T-helper 1 cell (primary cell): ENCODE results near the gene ASPSCR1.
"Not testable (repeated sequence)": the region's sequence is repeated elsewhere in the genome, so short reads cannot be mapped to it uniquely, and the experiment has no call there.

Source experiments
- DNase-seq, 5 donors: peaks; one replicate each; pipeline ENCODE4 v3.0.0-alpha.2; 2012 to 2020

The ASPSCR1 gene

DNA sequence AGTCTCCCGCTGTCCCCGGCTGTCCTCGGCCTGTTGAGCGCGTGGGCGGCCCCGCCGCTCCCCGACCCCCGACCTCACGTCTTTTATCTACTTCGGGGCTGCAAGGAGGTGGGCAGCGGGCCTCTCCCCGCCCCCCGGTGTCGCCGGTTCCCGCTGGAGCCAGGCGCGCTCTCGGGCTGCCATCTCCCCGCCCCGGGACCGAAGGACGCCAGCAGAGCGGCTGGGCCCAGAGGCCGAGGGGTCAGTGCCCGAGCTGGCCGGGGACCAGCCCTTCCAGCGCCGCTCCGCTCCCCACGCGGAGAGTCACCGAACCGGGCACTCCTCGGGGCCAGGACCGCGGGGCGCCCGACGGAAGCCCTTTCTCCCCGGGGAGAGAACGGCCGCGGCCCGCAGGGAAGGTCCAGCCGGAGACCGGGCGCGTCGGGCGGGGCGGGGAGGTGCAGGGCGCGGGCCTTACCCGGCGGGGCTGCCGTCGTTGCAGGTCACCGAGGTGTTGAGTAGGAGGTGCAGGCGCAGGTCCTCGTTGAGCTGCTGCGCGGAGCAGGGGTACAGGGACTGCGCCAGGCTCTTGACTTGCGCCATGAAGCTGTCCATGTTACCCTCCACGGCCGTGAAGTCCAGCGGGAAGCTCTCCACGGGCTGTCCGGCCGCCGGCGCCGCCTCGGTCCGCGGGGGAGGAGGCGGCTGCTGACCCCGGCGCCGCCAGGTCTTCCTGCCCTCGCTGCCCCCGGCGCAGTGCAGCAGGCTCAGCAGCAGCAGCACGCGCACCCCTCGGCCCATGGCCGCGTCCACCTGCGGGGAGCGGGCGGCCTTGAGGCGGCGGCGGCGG is 17.1 kb upstream of the ASPSCR1 start:
- no peak for DNase-seq

DNA sequence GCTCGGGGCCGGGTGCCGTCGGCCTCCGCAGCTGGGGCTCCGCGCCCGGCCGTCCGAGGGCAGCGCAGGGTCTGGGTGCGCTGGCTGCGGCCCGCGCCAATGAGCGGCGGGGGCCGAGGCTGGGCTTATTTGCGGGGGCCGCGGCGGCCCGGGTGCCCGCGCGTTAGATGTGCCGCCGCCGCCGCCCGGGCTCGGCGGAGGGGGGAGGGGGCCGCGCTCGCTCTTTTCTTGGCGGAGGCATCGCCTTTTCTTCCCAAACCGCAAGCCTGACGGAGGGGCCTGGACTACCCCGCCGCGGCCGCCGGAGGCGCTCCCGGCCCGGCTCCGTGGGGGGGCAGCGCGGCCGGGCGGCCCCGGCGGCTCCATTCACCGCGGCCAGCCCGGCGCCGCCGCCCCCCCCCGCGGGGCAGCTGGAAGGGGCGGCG is 16.3 kb upstream of the ASPSCR1 start, which contains the start of gene NOTUM:
NOTUM (minus strand) TSS at position 101 of the 425 bp plus-strand sequence. CDS start 278 bp downstream, outside the sequence.
- DNase-seq: no peak

DNA sequence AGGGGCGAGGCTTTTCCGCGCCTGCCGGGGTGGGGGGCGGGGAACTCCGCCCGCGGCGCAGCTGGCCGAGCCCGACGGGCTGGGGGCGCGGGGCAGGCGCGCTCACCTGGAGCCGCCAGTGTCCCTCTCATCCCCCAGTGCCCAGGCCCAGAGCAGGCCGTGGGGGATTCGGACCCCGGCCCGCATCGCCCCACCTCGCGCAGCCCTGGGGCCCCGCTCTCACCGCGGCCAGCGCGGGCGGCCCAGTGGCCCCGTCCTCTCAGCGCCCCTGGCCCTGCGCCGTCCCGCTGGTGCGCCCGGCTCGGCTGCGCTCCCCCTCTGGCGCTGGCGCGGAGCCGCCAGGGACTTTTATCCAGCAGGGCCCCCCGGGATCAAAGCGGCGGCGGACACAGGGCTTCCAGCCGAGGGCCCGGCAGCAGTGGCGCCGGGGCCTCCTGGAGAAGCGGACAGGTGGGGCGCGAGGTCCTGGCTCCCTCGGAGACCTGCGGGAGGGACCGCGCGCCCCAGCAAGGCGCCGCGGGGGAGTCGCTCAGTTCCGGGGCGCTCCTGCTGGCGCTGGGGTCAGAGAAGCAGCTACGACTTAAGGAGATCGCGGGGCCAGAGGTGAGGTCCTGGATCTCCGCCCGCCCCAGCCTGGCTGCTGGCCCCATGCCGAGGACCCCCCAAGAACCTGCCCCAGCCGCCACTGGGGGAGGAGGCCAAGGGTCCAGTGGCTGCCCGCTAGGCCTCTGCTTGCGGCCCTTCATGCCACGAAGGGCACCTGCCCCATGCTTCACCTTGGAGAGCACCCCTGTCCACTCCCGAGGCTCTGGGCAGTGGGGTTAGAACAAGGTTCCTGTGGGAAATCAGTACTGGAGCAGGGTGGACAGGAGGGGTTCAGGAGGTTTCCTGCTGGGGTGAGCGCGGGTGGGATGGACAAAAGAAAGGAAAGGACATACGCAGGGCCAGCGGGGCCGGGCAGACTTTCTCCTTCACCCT is 15.6 kb upstream of the ASPSCR1 start:
- DNase-seq: no peak

DNA sequence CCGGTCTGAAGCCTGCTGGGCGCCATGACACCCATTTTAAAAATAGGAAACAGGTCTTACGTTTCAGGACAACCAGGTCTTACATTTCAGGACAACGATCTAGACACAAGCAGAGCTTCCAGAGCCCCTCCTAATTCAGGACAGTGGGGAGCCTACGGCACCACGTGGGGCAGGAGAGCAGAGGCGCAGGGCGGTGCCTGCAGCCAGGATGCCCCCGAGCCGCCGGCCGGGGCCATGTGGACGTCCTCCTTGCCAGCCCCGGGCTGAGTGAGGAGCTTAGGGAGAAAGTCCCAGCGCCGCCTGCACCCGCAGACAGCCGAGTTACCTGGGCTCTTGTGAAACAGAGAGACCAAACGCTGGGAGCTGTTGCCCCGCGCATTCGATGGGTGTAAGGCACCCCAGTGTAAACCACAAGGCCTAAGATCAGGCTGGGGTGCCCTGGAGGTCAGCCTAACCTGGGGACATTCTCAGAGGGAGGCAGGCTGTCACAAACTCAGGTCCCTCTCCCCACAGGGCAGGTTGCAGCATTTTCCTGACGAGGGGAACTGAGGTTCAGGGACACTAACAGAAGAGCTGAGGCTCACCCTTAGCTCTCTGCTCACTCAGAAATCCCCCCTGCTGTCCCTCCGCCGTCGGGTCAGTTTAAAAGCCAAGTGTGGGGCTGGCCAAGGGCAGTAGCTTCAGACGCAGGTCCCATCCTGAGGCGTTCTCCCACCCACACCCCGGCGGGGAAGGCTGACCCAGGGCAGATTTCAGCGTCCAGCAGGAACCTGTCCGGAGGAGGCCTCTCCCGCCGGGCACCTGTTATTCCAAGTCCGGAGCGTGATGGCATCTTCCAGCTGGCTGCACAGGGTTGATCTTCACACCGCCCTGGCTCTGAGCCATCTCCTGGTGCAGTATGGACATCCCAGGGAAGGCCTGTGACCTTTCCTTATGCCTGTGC is 14.7 kb upstream of the ASPSCR1 start:
- no peak for DNase-seq

DNA sequence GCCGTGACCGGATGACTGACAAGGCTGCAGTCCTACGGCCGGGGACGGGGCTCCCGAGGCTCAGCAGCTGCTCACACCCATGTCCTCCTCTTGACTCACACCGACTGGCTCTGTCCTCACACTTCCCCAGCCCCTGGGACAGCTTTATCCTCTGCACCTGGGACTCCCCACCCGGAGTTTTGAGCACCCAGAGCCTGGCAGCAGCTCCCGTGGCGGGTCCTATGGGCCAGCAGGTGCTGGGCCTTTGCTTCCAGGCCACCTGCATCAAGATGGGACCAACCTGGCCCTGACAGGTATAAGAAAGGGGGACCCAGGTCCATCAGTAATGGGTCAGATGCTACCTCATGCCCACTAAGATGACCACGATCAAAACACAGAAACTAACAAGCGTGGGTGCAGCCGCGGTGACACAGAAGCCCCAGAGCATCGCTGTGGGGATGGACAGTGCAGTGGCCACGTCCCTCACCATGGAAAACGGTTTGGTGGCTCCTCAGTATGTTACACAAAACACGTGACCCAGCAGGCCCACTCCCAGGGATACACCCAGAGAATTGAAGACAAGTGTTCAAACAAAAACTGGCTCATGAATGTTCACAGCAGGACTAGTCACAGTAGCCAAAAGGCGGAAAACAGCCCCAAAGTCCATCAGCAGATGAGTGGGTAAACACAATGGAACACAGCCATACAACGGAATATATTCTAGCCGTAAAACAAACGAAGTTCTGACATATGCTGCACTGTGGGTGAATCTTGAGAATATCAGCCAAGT is 13.2 kb upstream of the ASPSCR1 start:
- DNase-seq: no peak

DNA sequence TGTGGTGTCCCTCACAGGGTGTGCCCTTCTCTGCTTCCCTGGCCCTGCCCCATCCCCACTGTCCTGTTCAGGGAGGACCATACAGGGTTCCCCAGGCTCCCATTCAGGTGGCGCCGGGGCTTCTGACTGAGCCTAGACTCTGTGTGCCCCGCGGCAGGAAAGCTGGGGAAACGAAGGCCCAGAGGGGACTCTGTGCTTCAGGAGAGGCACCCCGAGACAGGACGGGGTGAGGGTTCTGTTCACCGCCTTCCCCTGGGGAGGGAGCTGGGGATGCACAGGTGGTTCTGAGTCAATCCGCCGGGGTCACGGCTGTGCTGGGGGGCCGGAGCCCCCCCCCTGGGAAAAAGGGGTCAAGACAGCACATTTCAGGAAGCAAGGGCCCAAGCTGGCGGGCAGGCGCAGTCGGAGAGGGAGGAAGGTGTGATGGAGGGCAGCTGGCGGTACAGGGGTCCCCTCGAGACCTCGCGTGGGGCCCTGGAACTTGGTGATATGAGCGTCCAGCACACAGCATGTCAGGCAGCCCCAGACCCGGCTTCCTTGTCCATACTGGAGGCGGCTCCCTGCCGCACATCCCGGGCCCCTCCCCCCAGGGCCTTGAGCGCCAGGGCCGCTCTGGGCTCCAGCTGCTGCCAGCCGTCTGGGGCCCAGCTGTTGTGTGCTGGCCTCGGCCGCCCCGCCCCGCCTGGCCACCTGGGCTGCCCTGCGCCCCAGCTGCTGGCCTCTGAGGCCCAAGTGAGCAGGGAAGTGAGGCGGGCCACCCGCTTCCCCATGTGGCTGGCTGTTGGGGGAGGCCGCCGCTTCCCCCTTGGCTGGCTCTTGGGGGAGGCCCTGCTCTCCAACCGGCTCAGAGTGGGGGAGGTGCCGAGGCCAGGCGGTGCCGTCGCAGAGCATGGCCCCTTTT is 10.8 kb upstream of the ASPSCR1 start:
- DNase-seq: no peak

DNA sequence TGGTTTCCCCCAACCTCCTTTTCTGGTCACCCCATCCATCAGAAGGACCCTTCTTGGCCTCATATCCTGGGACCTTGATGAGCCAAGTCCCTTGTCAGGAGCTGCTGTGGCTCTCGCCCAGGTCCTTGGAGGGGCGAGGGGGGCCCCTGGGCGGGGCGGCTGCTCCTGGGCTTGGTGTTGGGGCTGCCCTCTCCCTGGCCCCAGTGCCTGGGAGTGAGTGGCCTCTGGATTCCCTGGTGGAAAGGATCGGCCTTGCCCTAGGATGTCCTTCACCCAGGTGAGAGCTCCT is 10.2 kb upstream of the ASPSCR1 start:
- no peak for DNase-seq

DNA sequence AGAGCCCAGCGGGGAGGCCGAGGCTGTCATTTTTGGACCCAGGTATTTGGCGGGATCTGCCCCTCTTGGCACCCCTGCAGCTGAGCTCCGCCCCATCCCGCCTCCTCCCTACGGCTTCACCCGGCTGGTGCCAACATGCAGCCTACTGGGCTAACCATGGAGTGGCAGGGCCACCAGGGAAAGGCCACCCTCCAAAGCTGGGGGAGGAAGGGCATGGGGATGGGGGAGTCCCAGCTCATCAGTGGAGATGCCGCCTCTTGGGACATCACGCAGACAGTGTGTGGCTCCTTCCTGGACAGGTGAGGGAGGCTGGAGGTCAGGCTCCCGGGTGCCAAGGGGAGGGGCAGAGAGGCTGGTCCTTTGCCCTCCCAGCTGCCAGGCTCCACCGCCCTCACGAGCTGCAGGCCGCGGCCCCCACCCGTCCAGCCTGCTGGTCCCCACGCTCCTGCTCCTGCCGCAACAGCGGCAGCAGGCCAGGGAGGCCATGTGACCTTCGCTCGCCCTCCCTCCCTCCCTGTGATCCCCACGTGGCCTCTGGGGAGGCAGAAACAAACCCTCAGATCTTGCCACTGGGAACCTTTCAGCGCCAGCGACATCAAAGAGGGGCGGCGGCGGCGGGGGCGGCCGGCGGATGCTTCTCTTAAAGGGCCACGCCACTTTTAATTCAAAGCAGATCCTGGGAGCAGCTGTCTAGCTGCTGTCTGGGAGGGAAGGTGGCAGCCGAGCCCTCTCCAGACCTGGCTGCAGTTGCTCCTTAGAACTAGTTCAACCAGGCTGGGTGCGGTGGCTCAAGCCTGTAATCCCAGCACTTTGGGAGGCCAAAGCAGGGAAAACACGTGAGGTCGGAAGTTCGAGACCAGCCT is 9.7 kb upstream of the ASPSCR1 start:
- DNase-seq: peak; percentile 76 to 88 (median 82)

DNA sequence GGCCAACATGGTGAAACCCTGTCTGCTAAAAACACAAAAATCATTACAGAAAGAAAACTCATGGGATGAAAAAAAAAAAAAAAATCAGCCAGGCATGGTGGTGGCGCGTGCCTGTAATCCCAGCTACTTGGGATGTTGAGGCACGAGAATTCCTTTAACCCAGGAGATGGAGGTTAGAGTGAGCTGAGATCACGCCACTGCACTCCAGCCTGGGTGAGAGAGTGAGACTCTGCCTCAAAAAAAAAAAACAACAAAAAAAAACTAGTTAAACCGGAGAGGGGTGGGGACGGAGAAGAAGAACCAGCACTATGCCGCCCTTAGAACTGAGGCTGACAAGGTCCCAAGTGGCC is 9.1 kb upstream of the ASPSCR1 start:
- no peak for DNase-seq

DNA sequence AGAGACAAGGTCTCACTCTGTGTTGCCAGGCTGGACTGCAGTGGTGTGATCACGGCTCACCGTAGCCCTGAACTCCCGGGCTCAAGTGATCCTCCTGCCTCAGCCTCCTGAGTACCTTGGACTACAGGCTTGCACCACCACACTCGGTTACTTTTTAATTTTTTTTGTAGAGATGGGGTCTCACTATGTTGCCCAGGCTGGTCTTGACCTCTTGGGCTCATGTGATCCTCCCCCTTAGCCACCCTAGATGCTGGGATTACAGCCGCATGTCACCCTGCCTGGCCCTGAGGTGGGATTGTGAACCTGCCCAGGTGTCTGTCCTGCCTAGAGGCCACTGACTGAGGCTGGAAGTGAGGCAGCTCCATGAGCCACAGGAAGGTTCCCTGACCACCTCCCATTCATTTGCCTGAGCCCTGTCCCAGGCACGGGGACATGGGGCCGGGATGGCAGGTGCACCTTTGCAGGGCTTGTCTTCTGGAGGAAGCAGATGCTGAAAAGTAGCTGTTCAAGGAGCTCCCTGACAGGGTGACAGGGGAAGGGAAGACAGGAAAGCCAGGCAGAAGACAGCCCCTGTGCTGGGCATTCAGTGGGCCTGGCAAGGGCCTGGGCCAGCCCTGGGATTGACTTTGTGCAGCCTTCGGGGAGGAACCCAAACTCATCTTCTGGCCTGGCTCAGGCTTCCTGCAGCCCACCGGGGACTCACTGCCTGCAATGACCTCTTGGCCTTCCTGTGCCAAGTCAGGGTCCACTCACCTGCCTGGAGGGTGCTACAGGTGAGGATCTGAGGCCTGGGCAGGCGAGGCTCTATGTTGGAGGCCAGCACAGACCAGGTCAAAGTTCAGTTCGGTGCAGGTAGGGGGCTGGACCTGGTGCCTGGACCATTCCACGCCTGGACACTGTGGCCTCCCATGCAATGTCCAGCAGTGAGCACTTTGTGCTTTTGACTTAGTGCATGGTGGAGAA is 8.3 kb upstream of the ASPSCR1 start:
- no peak for DNase-seq

DNA sequence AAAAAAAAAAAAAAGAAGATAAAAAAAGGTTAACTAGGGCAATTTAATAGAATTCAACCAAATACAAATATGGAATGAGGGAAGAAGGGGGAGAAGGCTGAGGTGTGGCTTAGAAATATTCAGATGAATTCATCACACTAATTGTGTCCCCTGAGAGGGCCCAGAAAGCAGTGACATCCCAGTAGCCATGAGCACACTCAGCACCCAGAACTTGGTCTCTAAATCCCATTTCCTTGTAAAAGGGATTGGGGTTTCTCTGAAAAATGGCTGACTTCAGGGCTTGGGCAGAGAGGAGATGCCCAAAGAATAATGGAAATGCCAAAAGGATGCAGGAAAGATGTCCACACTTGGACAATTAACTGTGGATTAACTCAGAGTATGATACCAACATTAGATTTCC is 4.0 kb upstream of the ASPSCR1 start:
- DNase-seq: no peak

DNA sequence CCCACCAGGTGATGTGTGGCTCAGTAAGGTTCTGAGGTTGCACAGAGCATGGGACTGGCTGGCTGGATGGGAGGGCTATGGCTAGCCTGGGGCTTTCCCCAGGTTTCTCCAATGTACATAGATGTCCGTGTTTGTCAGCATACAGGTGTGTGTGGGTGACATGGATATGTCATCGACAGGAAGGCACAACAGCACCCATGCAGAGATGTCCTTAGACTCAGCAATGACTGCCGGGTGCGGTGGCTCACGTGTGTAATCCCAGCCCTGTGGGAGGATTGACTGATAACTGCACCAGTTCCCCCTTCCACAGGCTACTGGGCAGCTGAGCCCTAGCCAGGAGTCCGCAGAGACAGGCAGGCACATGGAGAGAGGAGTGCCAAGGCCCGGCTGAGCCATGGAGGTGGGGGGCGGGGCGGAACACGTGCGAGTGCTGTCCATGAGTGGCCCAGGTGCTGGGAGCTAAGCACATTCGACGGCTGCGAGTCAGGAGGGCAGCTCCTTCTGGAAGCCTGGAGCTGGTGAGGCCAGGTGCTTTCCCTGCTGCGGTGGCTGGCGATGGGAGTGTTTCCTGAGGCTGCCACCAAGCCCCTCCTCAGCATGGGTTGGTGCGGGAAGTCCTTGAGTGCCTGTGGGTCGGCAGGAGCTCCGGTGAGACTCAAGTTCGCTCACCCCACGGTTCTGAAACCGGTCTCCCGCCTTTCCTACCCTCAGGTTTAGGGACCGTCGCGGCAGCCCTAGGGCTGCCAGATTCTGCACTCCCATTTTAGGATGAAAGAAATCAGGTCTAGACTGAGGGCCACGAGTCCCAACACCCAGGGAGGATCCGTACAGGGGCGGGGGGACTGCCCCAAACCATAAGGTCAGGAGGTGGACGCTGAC is 858 bp upstream of the ASPSCR1 start:
- DNase-seq: peak in 1 of 5 donors; percentile 24

DNA sequence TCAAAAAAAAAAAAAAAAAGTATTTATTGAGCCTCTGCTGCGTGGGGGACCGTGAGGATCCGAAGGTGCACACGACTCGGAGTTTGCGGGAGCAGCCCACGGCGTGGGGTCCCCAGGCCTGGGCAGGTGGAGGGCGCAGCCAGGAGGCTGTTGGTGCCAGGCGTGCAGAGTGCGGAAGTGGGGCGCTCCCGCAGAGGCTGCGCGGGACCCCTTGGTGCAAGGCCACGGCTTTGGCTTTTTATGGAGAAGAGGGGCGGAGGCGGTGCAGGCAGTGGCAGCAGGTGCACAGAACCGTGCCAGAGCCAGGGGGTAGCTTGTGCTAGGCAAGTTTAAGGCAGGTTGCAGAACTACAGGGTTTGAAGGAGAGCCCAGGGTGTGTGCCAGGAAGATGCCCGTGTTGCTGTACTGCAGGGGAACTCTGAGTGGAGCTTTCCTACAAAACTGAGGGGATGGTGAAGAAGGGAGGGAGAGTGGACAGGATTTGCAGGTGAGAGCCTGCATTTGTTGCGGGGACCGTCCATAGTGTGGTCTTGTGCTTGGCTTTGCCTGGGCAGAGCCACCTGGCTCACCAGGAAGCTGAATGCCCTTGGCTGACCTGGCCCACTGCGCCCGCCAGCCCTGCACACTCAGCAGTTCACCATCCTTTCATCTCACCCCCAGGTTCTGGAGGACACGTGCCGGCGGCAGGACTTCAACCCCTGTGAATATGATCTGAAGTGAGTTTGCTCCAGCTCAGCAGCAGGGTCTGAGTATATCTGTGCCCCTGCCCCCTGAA is 1.3 kb downstream of the ASPSCR1 start:
- DNase-seq: no peak

DNA sequence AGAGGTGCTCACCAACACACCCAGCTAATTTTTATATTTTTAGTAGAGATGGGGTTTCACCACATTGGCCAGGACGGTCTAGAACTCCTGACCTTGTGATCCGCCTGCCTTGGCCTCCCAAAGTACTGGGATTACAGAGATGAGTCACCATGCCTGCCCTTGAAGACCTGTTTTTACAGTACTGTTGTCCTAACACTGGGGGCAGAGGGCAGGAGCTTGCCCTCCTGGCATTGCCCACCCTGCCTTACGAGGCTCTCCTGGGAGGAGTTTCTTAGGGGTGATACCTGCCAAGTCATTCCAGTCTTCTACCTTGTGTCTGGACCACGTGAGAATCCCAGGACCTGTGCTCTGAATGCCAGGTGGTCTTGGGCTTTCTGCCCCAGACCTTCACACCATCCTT is 2.7 kb downstream of the ASPSCR1 start:
- DNase-seq: no peak

DNA sequence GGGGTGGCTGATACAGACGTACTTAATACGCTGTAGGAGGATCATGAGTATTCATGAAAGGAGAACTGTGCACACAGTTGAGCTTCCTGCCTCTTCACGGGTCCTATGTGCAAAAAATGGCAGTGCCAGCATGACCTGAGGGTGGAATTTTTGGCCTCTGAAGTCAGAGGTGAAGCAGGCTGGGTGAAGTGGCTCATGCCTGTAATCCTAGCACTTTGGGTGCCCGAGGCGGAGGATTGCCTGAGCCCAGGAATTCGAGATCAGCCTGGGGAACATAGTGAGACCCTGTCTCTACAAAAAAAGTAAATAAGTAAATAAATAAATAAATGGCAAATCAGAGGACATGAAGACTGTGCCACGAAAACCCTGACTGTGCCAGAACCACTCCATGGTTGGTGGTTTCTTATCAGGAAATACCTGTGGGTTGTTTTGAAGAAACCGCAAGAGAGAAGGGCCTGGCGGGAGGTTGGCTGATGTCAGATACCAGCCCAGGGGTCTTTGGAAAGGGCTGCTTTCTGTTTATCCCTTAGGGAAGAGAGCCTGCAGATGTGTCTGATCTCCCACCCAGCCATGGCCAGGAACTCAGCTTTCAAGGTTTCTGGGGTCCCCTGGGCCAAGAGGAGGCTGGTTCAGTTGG is 3.4 kb downstream of the ASPSCR1 start:
- DNase-seq: no peak

DNA sequence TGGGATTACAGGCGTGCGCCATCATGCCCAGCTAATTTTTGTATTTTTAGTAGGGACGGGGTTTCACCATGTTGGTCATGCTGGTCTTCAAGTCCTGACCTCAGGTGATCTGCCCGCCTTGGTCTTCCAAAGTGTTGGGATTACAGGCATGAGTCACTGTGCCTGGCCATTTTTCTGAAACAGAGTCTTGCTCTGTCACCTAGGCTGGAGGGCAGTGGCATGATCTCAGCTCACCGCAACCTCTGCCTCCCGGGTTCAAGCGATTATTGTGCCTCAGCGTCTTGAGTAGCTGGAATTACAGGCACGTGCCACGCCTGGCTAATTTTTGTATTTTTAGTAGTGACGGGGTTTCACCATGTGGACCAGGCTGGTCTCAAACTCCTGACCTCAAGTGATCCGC is 4.1 kb downstream of the ASPSCR1 start:
- DNase-seq: not testable (repeated sequence)
